HG03354 (cell line): ENCODE data around the gene MRPL1.
A peak's percentile ranks its signal among the peaks of the same experiment; 100 is the strongest.
"Not testable (repeated sequence)": the region's sequence is repeated elsewhere in the genome, so short reads cannot be mapped to it uniquely, and the experiment has no call there.

Source experiments
- ATAC-seq: cut with Tn5 transposase; IDR thresholded peaks from one replicate; pipeline ENCODE4 v1.9.1; 2021; ENCODE audit warnings: mild to moderate bottlenecking; ENCODE audit not compliant: unreplicated experiment, poor library complexity, severe bottlenecking

Gene MRPL1

DNA sequence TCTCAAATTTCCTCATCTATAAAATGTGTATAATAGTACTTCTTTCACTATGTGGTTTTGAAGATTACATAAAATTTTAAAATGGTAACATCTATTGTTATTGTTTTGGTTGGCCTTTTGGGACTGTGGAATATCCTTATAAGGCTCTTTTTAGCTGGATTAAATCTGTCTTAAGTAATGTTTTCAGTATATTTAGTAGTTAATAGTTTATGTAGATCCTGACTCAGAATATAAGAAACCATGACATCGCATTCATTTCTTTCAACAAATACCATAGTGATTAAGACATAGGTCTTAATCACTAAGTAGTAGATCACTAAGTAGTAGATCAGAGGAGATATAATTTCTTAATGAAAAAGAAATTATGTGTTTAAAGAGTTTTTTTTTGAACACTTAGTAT, 48.5 kb downstream of the MRPL1 start:
- no peak for ATAC-seq

DNA sequence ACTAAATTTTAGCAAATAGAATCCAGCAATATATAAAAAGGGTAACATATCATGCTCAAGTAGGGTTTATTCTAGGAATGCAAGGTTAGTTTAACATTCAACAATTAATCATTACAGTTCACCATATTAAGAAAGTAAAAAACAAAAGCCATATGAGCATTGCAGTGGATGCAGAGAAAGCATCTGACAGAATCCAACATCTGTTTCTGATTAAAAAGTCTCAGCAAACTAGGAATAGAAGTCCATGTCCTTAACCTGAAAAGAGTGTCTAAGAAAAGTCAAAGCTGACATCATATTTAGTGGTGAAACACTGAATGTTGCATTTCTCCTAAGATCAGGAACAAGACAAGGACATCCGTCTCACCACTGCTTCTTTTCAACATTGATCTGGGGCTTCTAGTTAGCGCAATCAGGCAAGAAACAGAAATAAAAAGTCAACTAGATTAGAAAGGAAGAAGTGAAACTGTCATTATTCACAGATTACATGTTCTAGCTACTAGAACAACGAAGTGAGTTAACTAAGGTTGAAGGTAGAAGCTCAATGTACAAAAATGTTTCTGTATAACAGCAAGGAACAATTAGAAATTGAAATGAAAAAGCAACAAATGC, 49.3 kb downstream of the MRPL1 start:
- ATAC-seq, result peak; percentile 66

DNA sequence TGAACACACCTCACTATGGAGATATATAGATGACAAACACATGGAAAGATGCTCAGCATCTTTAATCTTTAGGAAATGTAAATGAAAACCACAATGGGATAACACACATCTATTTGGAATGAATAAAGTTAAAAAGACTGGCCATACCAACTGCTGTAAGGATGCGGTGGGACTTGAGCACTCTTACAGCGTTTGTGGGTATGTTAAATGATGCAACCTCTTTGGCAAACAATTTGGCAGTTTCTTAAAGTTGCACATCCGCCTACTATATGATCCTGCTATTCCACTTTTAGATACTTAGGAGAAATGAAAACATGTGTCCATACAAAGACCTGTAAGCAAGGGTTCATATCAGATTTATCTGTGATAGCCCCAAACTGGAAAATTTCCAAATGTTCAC, 50.7 kb downstream of the MRPL1 start:
- ATAC-seq, result no peak

GRCh38 chr4:77917075-77917474, 54.4 kb downstream of the MRPL1 start:
- no peak for ATAC-seq

GRCh38 chr4:77917601-77918000, 55.0 kb downstream of the MRPL1 start:
- no peak for ATAC-seq

- ATAC-seq, result no peak
These were observed 57.7 kb downstream of the MRPL1 start for GRCh38 chr4:77920371-77920770.

GRCh38 chr4:77921701-77922100, 59.1 kb downstream of the MRPL1 start:
- no peak for ATAC-seq

DNA sequence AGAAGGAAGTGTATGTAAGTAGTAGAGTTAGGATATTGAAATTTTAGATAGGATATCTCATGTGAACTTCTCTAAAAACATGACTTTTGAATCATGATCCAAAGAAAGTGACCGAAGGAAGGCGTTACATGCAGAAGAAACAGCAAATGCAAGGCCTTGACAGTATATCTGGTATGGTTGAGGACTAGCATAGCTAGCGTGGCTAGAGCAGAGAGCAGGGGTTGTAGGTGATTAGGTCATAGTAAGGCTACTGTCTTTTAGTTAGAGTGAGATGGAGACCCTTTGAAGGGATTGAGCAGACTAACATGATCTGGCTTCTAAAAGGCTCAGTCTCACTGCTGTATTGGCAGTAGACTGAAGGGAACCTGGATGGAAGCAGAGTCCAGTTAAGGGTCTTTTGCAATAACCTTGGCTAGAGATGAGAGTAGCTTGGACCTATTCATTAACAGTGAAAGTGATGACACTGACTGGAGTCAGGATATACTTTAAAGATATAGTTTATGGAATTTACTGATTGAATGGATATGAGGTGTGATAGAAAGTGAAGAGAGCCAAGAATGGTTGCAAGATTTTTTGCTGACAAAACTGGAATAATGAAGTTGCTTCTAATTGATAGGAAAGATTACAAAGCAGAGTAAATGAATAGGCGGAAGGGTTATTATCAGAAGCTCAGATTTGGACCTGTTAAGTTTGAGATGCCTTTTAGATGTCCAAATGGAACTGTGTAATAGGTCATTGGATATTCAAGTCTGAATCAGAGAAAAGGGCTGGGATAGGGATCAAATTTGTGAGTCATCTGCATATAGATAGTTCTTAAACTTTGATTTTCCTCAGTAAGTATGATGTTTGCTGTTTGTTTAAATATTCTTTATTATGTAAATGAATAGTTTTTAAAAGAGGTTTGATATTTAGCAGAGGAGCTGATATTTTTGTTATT, 59.8 kb downstream of the MRPL1 start:
- ATAC-seq, result no peak

- ATAC-seq, result no peak
These were observed 65.6 kb downstream of the MRPL1 start for GRCh38 chr4:77927991-77928925.

GRCh38 chr4:77930154-77930639, 67.6 kb downstream of the MRPL1 start:
- ATAC-seq, result no peak

- no peak for ATAC-seq
These were observed 68.2 kb downstream of the MRPL1 start for GRCh38 chr4:77930876-77931275.

- no peak for ATAC-seq
These were observed 69.0 kb downstream of the MRPL1 start for GRCh38 chr4:77931452-77932135.

DNA sequence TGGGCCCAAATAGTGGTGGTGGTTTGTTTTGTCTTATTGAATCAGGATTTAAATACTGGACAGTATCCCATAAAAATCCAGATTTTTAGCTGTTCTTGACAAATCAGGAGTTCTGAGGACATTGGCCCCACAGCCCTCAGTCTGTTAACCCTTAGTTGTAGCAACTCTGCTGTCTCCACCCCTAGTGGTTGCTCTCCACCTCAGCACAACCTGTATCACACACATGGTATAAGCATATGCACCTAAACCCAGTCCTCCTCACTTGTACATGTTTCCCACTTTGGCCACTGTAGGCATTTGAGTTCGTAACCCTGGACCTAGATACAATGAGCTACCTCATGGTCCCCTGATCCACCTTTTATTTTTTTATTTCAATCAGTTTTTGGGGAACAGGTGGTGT, 75.9 kb downstream of the MRPL1 start:
- ATAC-seq, result no peak

- not testable (repeated sequence) for ATAC-seq
These were observed 83.3 kb downstream of the MRPL1 start for GRCh38 chr4:77945929-77946328.

GRCh38 chr4:77950203-77950602, 87.6 kb downstream of the MRPL1 start:
- ATAC-seq, result no peak

DNA sequence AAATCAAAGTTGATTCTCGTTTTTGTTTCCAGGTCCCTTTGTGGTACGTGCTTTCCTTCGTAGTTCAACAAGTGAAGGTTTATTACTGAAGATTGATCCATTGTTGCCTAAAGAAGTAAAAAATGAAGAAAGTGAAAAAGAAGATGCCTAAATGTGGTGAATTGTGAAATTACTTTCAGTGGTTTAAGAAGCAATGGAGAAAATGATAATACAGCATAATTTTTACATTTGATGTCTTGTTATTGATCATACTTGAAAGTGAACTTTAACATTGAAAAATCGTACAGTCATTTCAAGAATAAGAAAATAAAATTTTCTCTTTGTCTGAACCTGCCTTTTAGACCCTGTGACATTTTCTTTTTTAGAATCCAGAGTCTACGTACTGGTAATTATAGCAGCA, 89.8 kb downstream of the MRPL1 start:
- no peak for ATAC-seq

GRCh38 chr4:77954690-77955089, 92.1 kb downstream of the MRPL1 start:
- no peak for ATAC-seq

DNA sequence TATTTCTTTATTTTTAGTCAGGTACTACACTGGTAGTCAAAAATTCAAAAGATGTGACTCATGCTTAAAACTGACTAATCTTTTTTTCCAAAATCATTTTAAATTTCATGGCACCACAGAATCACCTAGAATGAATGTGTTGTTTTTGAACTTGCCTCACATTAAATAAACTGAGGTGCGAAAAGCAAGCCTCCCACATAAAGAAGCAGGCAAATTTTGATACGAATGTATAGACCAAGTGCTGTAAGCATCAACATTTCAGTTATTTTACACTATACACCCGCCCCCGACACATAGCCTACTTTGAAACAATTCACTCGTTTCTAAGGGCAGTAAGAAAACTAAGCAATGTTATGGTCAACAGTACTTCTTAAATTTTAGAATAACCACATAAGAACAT, 94.3 kb downstream of the MRPL1 start:
- ATAC-seq, result no peak

DNA sequence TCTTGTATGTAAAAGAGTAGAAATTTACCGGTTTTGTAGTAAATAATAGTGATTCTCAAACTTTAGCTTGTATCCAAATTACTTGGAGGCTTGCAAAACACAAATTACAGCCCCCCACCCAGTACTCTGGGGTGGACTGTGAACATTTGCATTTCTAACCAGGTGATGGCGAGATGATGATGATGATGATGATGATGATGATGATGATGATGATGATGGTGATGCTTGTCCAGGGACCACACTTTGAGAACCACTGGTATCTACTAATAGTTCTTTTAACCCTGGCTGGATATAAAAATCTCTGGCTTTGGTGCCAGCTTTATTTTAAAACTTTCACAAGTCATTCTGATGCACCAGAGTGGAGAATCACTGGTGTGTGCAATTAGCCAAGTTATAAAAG, 96.3 kb downstream of the MRPL1 start:
- ATAC-seq, result no peak
